Fibroblast of pulmonary artery (primary cell): Measurements from ENCODE around the gene RABL2A.
"Not testable (repeated sequence)": the region's sequence is repeated elsewhere in the genome, so short reads cannot be mapped to it uniquely, and the experiment has no call there.

ENCODE experiments used
- DNase-seq: peaks from one replicate; pipeline ENCODE4 v3.0.0-alpha.2; 2010; ENCODE audit warnings: low read depth
- H3K4me3 ChIP-seq: replicated peaks from 2 replicates; pipeline ENCODE4 v1.5.1; 2011; ENCODE audit warnings: low read depth, mild to moderate bottlenecking, control low read depth, low read length, moderate library complexity
- CTCF ChIP-seq: IDR thresholded peaks from 2 replicates; pipeline ENCODE4 v1.5.1; 2011; ENCODE audit warnings: mild to moderate bottlenecking, control low read depth, low read length, inconsistent platforms; ENCODE audit errors: missing control alignments

Gene RABL2A

GRCh38 chr2:113602040-113602769 is 24.9 kb upstream of the RABL2A start:
- peak; percentile 7 for TF ChIP-seq CTCF
- DNase-seq: peak; percentile 63
- H3K4me3 ChIP-seq: not testable (repeated sequence)

- peak overlapping the region; percentile 75 for H3K4me3 ChIP-seq
- no peak for TF ChIP-seq CTCF
- no peak for DNase-seq
These were observed 24.1 kb upstream of the RABL2A start for GRCh38 chr2:113602869-113603466.

GRCh38 chr2:113603467-113604084 is 23.5 kb upstream of the RABL2A start:
- peak; percentile 93 for DNase-seq
- peak overlapping the region; percentile 75 for H3K4me3 ChIP-seq

GRCh38 chr2:113604085-113604477 is 23.0 kb upstream of the RABL2A start:
- DNase-seq: peak; percentile 93
- peak; percentile 77 for TF ChIP-seq CTCF
- peak overlapping the region; percentile 54 for H3K4me3 ChIP-seq

- not testable (repeated sequence) for H3K4me3 ChIP-seq, DNase-seq
These were observed 22.4 kb upstream of the RABL2A start for GRCh38 chr2:113604661-113605060.

GRCh38 chr2:113606036-113606435 is 21.0 kb upstream of the RABL2A start:
- not testable (repeated sequence) for H3K4me3 ChIP-seq, DNase-seq

- H3K4me3 ChIP-seq, DNase-seq: not testable (repeated sequence)
These were observed 17.2 kb upstream of the RABL2A start for GRCh38 chr2:113609822-113610221.

- not testable (repeated sequence) for DNase-seq, H3K4me3 ChIP-seq
These were observed 6.1 kb upstream of the RABL2A start for GRCh38 chr2:113621002-113621401.

GRCh38 chr2:113625906-113626305 is 1.2 kb upstream of the RABL2A start:
- not testable (repeated sequence) for DNase-seq, H3K4me3 ChIP-seq

- H3K4me3 ChIP-seq: not testable (repeated sequence)
- DNase-seq: peak; percentile 18
These were observed 5.8 kb downstream of the RABL2A start for GRCh38 chr2:113632849-113633345.

- H3K4me3 ChIP-seq, DNase-seq: not testable (repeated sequence)
These were observed 8.3 kb downstream of the RABL2A start for GRCh38 chr2:113635358-113635757.

GRCh38 chr2:113636226-113636625 is 9.2 kb downstream of the RABL2A start:
- H3K4me3 ChIP-seq, DNase-seq: not testable (repeated sequence)

- DNase-seq, H3K4me3 ChIP-seq: not testable (repeated sequence)
These were observed 11.0 kb downstream of the RABL2A start for GRCh38 chr2:113638084-113638483.

- H3K4me3 ChIP-seq, DNase-seq: not testable (repeated sequence)
These were observed 19.2 kb downstream of the RABL2A start for GRCh38 chr2:113646217-113646616.
